Activated naive CD4-positive, alpha-beta T cell treated with anti-CD3 and anti-CD28 coated beads for 36 hours (primary cell): ENCODE measurements around the gene MAD2L2. TPM values are rescaled to one million over a fixed set of nuclear protein-coding genes. Genes with fewer than 3 reads are reported as not detected.
A peak's percentile ranks its signal among the peaks of the same experiment; 100 is the strongest.

ENCODE experiments used
- CTCF ChIA-PET: fragments of 350-600 bp; sonication (Branson Sonifier 250); formaldehyde crosslinking; loops from one replicate; lab custom pipeline; 2021; ENCODE audit warnings: antibody characterized with exemption; lab: Charles Lee
- DNase-seq: peaks from one replicate; pipeline ENCODE4 v3.0.0-alpha.2; 2020
- H3K27ac Mint-ChIP-seq: one replicate; pipeline ENCODE4 v1.8.0; 2021; ENCODE audit warnings: mild to moderate bottlenecking, mixed read lengths
- H3K27me3 Mint-ChIP-seq: one replicate; pipeline ENCODE4 v1.8.0; 2021; ENCODE audit warnings: low read depth, mixed read lengths
- H3K36me3 Mint-ChIP-seq: one replicate; pipeline ENCODE4 v1.8.0; 2021; ENCODE audit warnings: low read depth, mixed read lengths
- H3K4me1 Mint-ChIP-seq: one replicate; pipeline ENCODE4 v1.8.0; 2021; ENCODE audit warnings: low read depth, mixed read lengths
- H3K4me3 Mint-ChIP-seq: one replicate; pipeline ENCODE4 v1.8.0; 2021; ENCODE audit warnings: mild to moderate bottlenecking, moderate library complexity, mixed read lengths
- H3K9me3 Mint-ChIP-seq: one replicate; pipeline ENCODE4 v1.8.0; 2021; ENCODE audit warnings: mixed read lengths
- intact Hi-C: fragments of 100-400 bp; cut with micrococcal nuclease; formaldehyde crosslinking; loops from one replicate; pipeline ENCODE4 v1.15.1; 2023
- total RNA-seq, 2 experiments: library from RNA; stranded (reverse); gene quantifications; one replicate each; pipeline ENCODE4 v1.2.3, GENCODE V29; 2021

The MAD2L2 gene
- total RNA-seq, 2 experiments from 2014 or later: 86.7 to 88.3 TPM

DNA sequence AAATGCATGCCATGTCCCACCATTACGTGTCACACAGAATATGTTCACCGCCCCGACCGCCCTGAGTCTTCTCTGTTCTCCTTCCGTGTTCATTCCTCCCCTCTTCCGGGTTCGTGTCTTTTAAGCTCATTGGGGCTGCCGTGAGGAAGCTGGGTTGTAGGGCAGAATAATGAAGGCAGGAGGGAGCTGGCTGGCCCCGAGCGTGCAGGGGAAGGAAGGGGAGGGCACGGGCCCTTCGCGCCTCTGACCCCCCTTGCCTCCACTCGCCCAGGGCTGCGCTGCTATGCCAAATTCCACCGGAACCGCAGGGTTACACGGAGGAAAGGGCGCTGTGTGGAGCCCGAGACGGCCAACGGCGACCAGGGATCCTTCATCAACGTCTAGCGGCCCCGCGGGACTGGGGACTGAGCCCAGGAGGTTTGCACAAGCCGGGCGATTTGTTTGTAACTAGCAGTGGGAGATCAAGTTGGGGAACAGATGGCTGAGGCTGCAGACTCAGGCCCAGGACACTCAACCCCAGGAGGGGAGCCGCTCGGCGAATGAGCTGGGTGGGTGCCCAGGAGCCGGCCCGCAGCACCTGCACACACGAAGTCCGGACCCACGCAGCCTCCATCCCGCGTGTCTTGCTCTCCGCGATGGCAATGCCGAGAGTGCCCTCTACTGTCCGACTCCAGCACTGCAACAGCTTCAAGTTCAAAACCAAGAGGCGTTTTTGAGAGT lies 38.5 kb upstream of the MAD2L2 start:
- DNase-seq: peak; percentile 93
- Mint-ChIP-seq H3K36me3 (no peaks in the 10 kb centered on the region), H3K27me3 (no peaks in the 10 kb centered on the region), H3K4me3 (peak overlapping the region; percentile 80), H3K27ac (peak overlapping the region; percentile 80), H3K4me1 (peaks cover 14% of the 10 kb centered on the region), H3K9me3 (no peaks in the 10 kb centered on the region)
- intact Hi-C loops: loop anchor here (1.0 kb wide), 5 partner anchors 30 to 620 kb away; partner anchors contain the start of genes EXOSC10, FBXO6 and MAD2L2
- CTCF ChIA-PET: interaction anchor here (0.6 to 2.9 kb wide), 21 partner anchors 9 to 682 kb away, joined by 3 to 28 read pairs (median 6); partner anchors contain the start of genes AGTRAP, FBXO2, FBXO44 and FBXO6

DNA sequence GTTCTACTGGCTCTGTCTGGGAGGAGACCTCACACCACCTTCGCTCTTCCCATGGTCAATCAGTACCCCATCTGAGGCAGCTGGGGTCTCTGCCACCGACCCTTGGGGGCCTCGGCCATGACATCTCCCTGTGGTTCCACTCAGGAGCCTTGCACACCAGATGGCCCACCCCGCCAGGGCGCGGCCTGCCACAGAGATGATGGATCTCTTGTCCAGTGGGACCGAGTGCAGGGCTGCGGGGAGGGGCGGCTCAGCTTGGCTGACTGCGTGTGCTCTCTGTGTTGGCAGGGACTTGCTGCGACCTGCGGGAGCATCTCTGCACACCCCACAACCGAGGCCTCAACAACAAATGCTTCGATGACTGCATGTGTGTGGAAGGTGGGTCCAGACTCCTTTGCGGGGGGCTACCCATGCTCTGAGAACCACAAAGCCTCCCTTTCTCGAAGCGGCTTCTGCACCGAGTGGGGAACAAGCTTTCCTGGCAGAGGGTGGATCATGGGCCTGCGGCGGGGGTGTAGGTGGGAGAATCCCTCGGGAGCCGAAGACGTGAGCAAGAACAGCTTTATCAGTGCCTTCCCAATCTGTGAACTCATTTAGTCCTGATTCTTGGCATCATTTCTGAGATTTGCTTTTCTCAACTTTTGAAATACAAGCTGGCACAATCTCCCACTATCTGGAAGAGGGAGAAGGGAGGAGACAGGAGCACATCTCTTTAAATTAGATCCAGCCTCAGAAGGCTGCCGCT lies 34.1 kb upstream of the MAD2L2 start:
- intact Hi-C loops: no loop called here
- Mint-ChIP-seq H3K36me3 (no peaks in the 10 kb centered on the region), H3K27me3 (no peaks in the 10 kb centered on the region), H3K9me3 (no peaks in the 10 kb centered on the region), H3K4me3 (no peak overlapping the region), H3K4me1 (peaks cover 13% of the 10 kb centered on the region), H3K27ac (no peak overlapping the region)
- DNase-seq: no peak
- CTCF ChIA-PET: interaction anchor here (1.2 to 2.1 kb wide), 4 partner anchors 11 to 65 kb away, joined by 3 to 7 read pairs (median 3); no protein-coding TSS in a partner anchor

DNA sequence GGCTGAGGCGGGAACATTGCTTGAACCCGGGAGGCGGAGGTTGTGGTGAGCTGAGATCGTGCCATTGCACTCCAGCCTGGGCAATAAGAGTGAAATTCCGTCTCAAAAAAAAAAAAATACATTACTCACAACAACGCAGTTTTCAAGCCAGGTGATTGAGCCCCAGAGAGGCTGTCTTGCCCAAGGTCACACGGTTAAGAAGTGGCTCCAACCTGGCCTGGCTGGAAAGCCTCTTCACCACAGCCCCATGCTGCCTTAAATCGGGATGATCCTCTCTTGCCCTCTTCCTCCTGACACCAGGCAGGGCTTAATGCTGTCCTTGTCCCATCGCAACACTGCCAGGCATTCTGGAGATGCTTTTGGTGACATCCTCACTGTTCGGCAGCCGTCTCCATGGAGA lies 32.1 kb upstream of the MAD2L2 start:
- Mint-ChIP-seq H3K27ac (no peak overlapping the region), H3K36me3 (no peaks in the 10 kb centered on the region), H3K9me3 (no peaks in the 10 kb centered on the region), H3K4me3 (no peak overlapping the region), H3K27me3 (no peaks in the 10 kb centered on the region), H3K4me1 (no peaks in the 10 kb centered on the region)
- CTCF ChIA-PET: interaction anchor here (0.8 kb wide), 1 partner anchor 31 kb away, joined by 3 read pairs; no protein-coding TSS in a partner anchor
- no peak for DNase-seq
- intact Hi-C loops: no loop called here

DNA sequence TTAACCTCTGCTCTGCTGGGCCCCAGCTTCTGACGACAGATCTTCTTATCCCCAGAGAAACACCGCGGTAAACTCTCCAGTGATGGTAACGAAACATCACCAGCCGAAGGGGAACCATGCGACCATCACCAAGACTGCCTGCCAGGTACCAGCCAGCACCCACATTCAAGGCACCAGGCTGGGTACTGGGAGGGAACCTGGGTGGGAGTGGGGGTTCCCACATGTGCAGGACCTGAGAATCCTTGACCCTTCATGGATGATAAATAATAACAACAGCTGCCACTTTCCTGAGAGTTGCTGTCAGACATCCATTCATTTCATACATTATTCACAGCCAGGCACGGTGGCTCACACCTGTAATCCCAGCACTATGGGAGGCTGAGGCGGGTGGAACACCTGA lies 31.3 kb upstream of the MAD2L2 start:
- DNase-seq: no peak
- Mint-ChIP-seq H3K27ac (no peak overlapping the region), H3K9me3 (no peaks in the 10 kb centered on the region), H3K36me3 (no peaks in the 10 kb centered on the region), H3K4me1 (no peaks in the 10 kb centered on the region), H3K27me3 (no peaks in the 10 kb centered on the region), H3K4me3 (no peak overlapping the region)
- intact Hi-C loops: no loop called here
- CTCF ChIA-PET: interaction anchor here (0.8 to 1.4 kb wide), 2 partner anchors 30 to 59 kb away, joined by 3 to 5 read pairs; no protein-coding TSS in a partner anchor

DNA sequence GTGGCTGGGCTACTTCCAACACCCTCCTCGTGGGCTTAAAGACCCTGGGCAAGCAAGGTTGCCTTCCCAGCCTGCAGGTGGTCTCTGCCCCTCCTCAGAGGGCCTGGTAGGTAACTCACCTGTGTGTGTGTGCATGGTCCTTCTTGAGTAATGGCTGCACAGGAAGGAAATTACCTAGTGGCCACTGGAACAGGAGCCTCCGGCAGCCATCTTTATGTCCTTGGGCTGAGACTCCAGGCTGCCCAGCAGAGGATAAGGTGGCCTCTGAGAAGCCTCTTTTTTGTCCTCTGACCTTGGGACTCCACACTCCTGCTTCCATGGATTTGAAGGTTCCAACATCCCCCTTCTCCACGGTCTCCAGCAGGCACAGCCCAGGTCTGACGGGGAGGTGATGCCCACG lies 30.5 kb upstream of the MAD2L2 start:
- intact Hi-C loops: no loop called here
- Mint-ChIP-seq H3K9me3 (no peaks in the 10 kb centered on the region), H3K36me3 (no peaks in the 10 kb centered on the region), H3K4me3 (no peak overlapping the region), H3K27me3 (no peaks in the 10 kb centered on the region), H3K4me1 (no peaks in the 10 kb centered on the region), H3K27ac (no peak overlapping the region)
- CTCF ChIA-PET: interaction anchor here (0.9 to 1.4 kb wide), 6 partner anchors 8 to 674 kb away, joined by 3 to 6 read pairs (median 6); no protein-coding TSS in a partner anchor
- DNase-seq: no peak

DNA sequence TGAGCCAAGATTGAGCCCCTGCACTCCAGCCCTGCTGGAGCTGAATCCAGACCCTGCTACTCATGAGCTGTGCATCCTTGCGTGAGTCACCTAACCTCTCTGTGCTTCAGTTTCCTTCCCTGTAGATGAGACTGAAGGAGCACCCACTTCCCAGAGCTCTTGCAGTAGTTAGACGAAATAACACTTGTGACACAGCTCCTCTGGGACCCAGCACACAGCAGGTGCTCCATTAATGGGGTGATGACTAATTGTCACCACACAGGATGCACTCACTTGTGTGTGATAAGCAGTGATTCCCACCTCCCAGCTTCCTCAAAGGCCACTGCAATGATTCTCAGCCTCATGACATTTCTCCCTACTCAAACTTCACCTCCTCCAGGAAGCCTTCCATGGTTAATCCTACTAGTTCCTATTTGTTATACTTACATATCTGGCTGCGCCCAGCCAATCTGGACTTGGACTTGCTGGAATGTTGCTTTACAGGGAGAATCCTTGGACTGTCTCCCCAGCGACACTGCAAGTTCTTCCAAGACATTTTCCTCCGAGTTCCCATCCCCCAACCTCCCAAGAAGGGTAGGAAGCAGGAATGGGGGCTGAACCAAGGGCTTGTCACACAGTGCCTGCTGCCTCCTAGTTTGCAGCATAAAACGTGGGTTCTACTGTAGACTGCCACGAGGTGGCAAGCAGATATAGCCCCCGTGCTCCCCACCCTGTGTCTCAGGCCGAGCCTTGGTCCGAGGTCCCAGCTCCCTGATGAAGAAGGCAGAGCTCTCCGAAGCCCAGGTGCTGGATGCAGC lies 27.8 kb upstream of the MAD2L2 start:
- Mint-ChIP-seq H3K27me3 (peaks cover 4% of the 10 kb centered on the region), H3K9me3 (no peaks in the 10 kb centered on the region), H3K36me3 (no peaks in the 10 kb centered on the region), H3K4me3 (no peak overlapping the region), H3K27ac (no peak overlapping the region), H3K4me1 (no peaks in the 10 kb centered on the region)
- CTCF ChIA-PET: interaction anchor here (0.6 to 2.0 kb wide), 5 partner anchors 11 to 564 kb away, joined by 3 to 7 read pairs (median 4); partner anchors contain the start of gene FBXO6
- DNase-seq: no peak
- intact Hi-C loops: no loop called here

DNA sequence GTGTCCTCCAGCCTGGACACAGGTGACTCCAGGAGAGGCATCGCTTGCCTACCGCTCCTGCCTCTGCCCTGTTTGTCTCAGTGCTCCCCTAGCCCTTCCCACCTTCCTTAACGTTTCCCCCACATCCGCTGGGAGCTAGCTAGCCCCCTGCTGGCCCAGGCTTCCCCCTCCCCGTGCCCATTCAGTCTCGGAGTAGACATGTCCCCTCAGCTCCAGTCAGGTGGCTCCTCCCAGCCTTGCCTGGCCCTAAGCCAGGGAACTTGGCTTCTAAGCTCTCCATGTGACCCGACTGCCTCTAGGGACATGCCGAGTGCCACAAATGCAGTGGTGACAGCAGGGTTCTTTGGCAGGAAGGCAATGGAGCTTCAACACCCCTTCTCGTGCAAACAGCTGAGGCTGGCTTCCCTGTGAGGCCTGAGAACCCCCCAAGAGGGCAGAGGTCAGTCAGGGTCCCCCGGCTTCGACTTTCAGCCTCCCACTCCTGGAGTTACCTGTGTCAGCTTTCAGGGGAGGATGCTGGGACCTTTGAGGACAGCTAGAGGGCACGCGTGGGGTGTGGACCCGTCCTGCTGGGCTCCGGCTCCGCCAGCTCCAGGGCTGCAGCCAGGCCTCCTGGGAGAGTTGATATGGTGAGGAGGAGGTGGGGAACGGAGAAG lies 26.8 kb upstream of the MAD2L2 start:
- intact Hi-C loops: no loop called here
- CTCF ChIA-PET: interaction anchor here (0.6 to 2.0 kb wide), 7 partner anchors 12 to 669 kb away, joined by 3 to 7 read pairs (median 3); no protein-coding TSS in a partner anchor
- no peak for DNase-seq
- no peaks in the 10 kb centered on the region for H3K4me1 Mint-ChIP-seq
- no peak overlapping the region for H3K4me3 Mint-ChIP-seq
- no peak overlapping the region for H3K27ac Mint-ChIP-seq
- H3K9me3 Mint-ChIP-seq: no peaks in the 10 kb centered on the region
- H3K27me3 Mint-ChIP-seq: peaks cover 8% of the 10 kb centered on the region
- H3K36me3 Mint-ChIP-seq: no peaks in the 10 kb centered on the region

DNA sequence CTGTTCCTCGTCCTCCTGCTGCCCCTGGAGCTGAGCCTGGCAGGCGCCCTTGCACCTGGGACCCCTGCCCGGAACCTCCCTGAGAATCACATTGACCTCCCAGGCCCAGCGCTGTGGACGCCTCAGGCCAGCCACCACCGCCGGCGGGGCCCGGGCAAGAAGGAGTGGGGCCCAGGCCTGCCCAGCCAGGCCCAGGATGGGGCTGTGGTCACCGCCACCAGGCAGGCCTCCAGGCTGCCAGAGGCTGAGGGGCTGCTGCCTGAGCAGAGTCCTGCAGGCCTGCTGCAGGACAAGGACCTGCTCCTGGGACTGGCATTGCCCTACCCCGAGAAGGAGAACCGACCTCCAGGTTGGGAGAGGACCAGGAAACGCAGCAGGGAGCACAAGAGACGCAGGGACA lies 25.3 kb upstream of the MAD2L2 start:
- CTCF ChIA-PET: no interaction called here

DNA sequence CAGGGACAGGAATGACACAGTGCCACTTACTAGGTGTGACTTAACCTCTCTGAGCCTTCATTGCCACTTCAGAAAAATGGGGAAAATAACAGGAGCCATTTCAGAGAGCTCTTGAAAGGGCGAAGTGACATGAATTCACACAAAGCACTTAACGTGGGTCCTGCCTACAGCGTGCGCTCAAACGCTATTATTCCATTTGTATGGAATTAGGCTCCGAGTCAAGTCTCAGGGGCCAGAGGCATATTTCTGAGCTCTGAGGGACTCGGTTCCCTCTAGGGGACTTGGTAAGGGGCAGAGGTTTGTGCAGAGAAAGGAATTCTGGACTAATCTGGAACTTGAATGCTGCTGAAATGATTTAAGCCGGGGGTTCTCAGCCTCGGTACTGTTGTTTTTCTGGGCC lies 24.6 kb upstream of the MAD2L2 start:
- Mint-ChIP-seq H3K27ac (no peak overlapping the region), H3K4me3 (no peak overlapping the region), H3K9me3 (no peaks in the 10 kb centered on the region), H3K36me3 (no peaks in the 10 kb centered on the region), H3K27me3 (peaks cover 8% of the 10 kb centered on the region), H3K4me1 (no peaks in the 10 kb centered on the region)
- CTCF ChIA-PET: interaction anchor here (0.7 kb wide), 1 partner anchor 14 kb away, joined by 4 read pairs; no protein-coding TSS in a partner anchor
- intact Hi-C loops: no loop called here
- no peak for DNase-seq

More for the DNA sequence above, 25.3 kb upstream of the MAD2L2 start:
- H3K4me1 Mint-ChIP-seq: no peaks in the 10 kb centered on the region
- no peak overlapping the region for H3K4me3 Mint-ChIP-seq
- H3K36me3 Mint-ChIP-seq: no peaks in the 10 kb centered on the region
- intact Hi-C loops: no loop called here
- no peak for DNase-seq
- no peaks in the 10 kb centered on the region for H3K9me3 Mint-ChIP-seq
- peaks cover 8% of the 10 kb centered on the region for H3K27me3 Mint-ChIP-seq
- H3K27ac Mint-ChIP-seq: no peak overlapping the region

DNA sequence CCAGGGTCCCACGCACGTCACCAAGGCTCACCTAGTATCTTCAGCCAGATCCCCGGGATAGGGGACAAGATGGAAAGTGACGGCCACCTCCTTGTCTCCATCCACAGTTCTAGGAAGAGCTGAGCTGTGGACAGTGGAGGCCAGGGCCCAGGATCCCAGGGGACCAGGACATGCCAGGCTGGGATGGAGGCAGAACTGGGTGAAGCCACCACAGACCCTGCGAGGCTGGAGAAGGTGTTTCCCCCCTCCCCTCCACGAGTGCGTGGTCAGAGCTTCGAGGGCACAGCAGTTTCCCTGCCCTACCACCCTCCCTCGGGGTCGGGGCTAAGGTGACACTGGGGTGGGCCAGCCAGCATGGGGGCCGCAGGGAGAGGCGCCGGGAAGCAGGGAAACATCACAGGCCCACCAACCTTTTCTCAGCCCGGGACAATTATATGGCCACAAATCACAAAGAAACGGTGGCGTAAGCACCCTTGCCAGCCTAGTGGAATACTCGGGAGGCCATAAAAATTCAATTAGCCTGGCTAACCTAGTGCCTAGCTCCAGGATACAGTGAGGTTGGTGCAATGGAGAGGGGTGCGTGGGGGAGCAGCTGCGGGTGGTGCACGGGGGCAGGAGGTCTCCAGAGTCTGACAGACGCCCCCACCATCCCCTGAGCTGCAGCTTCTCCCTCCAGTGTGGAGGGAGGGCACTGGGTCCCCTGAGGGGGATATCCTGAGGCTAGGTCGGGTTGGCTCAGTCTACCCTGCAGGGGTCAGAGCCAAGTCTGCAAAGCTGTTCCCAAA lies 23.9 kb upstream of the MAD2L2 start:
- H3K4me1 Mint-ChIP-seq: no peaks in the 10 kb centered on the region
- H3K9me3 Mint-ChIP-seq: no peaks in the 10 kb centered on the region
- DNase-seq: no peak
- no peak overlapping the region for H3K27ac Mint-ChIP-seq
- intact Hi-C loops: no loop called here
- no peaks in the 10 kb centered on the region for H3K36me3 Mint-ChIP-seq
- no peak overlapping the region for H3K4me3 Mint-ChIP-seq
- peaks cover 8% of the 10 kb centered on the region for H3K27me3 Mint-ChIP-seq
- CTCF ChIA-PET: interaction anchor here (0.6 to 0.7 kb wide), 2 partner anchors 15 to 63 kb away, joined by 4 read pairs; no protein-coding TSS in a partner anchor

DNA sequence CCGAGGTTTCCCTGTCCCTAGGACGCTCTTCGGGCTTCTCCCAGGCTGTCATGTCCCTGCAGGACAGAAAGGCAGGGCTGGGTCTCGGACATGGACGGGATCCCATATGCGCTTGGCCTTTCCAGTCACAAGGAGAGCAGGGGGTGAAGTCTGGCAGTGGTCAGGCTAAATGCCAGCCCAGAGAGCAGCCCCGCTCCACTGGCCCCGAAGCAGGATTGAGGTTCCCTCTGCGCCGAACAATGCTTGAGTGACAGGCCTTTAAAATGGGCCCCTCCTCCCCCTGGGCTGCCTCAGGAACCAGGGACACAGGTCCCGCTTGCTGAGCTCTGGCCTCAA lies 23.2 kb upstream of the MAD2L2 start:
- H3K36me3 Mint-ChIP-seq: no peaks in the 10 kb centered on the region
- intact Hi-C loops: no loop called here
- no peaks in the 10 kb centered on the region for H3K9me3 Mint-ChIP-seq
- H3K27ac Mint-ChIP-seq: no peak overlapping the region
- DNase-seq: no peak
- CTCF ChIA-PET: interaction anchor here (0.6 to 0.8 kb wide), 2 partner anchors 12 to 62 kb away, joined by 3 to 4 read pairs; no protein-coding TSS in a partner anchor
- H3K4me3 Mint-ChIP-seq: no peak overlapping the region
- no peaks in the 10 kb centered on the region for H3K4me1 Mint-ChIP-seq
- H3K27me3 Mint-ChIP-seq: peaks cover 8% of the 10 kb centered on the region
